Activated CD8-positive, alpha-beta memory T cell treated with anti-CD3 and anti-CD28 coated beads, Interleukin-2, amount 50 U/mL, for 1 hour (primary cell): ENCODE measurements around the gene PDLIM1.

Experiments used
- DNase-seq: peaks from one replicate; pipeline ENCODE4 v3.0.0-alpha.2; 2020; ENCODE audit errors: extremely low read depth

Gene PDLIM1

GRCh38 chr10:95314192-95314918 lies 23.6 kb upstream of the PDLIM1 start:
- DNase-seq = no peak

GRCh38 chr10:95312986-95313495 lies 22.2 kb upstream of the PDLIM1 start:
- DNase-seq = no peak

- no peak for DNase-seq
These were observed 21.5 kb upstream of the PDLIM1 start for GRCh38 chr10:95312257-95312656.

DNA sequence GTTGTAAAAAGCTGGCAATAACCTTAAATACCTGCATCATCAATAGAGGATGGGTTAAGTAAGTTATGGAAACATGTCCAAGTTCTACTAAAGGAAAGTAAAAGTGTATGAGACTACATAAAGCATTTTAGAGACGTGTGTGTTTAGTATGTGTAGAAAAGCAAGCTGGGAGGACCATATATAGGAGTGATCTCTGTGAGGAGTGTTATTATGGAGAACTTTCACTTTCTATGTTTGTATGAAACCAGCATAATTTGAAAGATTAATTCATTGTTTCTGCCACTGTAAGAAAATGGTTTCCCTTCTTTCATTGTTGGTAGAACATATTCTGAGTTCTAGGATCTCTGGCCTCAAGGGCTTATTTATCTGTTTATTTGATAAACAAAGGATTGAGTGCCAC lies 19.2 kb upstream of the PDLIM1 start:
- no peak for DNase-seq

- no peak for DNase-seq
These were observed 17.8 kb upstream of the PDLIM1 start for GRCh38 chr10:95308389-95309302.

- DNase-seq = no peak
These were observed 16.0 kb upstream of the PDLIM1 start for GRCh38 chr10:95306851-95307250.

DNA sequence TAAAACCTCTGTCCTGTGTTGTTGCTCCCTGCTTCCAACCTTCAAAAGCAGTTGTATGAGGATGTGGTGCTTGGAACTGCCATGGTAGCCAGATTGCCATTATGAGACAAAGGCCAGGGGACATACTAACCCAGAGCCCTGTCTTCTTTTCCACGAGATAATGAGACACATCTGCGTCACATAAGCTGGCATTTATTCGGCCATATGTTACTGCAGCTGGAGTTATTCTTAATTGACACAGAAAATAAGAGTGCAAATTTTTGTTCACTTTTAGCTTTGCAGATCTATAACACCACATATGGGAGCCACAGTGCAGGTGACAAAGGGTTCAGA lies 15.5 kb upstream of the PDLIM1 start:
- no peak for DNase-seq

GRCh38 chr10:95305606-95306317 lies 15.0 kb upstream of the PDLIM1 start:
- no peak for DNase-seq

DNA sequence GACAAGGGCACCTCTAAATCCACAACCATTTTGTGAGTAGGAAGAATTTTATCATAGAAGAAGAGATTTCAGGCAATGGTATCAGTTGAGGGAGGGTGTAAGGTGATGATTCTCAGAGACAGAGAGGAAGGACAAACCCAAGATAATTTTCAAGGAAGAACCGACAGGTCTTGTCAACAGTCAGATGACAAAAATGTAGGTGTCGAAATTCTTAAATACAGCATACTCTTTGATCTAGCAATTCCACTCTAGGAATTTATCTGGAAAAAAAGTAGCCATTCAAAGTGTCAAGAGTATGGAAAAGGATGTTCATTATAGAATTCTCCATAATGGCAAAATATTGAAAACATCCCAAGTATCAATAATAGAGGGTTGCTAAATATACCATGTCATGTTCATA lies 14.2 kb upstream of the PDLIM1 start:
- no peak for DNase-seq

DNA sequence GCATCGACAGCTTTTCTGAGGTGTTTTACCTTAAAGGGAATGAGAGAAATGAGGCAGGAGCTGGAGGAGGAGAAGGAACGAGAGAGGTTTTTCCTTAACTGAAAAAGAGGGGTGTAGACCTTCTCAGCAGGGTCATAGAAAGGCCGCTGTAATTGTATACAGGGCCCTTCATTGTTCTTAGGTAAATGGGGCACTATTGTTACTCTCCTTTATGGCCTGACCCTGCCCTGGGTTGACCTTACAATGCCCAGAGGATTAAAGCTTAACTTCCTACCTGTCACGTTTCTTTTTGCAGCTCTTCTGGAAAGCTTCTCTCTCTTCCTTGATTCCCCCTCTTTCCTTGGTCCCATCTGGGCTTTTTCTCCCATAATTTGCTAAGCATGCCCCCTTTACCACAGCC lies 13.7 kb upstream of the PDLIM1 start:
- no peak for DNase-seq

- DNase-seq = no peak
These were observed 13.1 kb upstream of the PDLIM1 start for GRCh38 chr10:95303950-95304349.

DNA sequence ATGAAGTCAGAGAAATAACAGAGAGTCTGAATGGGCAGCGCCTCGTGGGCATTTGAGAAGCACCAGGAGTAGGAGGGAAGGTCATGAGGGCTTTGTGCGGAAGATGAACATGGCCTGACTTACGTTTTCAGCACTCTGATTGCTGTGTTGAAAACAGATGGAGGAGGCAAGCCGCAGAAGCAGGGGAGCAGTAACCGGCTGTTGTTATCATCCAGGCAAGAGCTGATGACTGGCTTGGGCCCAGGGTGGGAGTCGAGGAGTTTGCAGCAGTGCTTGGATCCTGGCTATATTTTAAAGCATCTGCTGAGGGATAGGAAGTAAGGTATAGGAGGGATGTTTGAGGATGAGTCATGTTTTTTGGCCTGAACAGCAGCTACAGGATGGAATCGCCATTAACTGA lies 12.7 kb upstream of the PDLIM1 start:
- no peak for DNase-seq

GRCh38 chr10:95300022-95300539 lies 9.3 kb upstream of the PDLIM1 start:
- DNase-seq = no peak

DNA sequence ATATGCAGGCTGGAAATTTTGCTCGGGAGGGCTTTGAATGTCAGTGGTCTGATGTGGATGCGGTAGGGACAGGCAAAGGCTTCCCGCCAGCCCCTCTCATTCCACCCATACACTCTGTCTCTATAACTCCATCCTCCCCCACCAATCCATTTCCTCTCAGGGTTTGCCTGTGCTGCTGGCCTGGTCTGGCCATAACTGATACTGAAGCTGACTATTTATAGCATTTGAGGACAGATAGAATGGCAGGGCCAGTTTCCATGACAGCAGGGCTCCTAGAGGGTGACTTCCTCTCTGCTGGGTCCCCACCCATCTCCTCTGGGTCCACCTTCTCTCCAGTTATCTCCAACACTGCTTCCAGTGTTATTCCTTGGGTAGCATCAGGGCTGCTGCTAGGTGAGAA lies 6.6 kb upstream of the PDLIM1 start:
- DNase-seq = no peak

DNA sequence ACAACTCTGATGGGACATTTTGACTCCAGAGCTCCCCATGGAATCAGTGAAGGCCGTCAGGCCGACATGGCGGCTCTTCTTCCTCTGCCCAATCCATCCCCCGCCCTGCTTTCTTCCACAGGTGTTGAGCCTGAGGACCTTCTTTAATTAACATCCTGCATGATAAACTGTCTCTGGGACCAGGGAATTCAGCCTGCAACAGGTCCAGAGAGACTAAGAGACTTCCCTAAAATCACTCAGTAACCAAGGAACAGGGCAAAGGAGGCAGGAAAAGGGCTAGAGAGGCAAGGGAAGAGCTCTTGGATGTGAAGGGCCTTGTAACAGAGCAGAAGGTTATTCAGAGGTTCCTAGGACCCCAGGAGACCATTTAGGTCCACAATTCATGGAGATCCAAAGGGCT lies 6.0 kb upstream of the PDLIM1 start:
- DNase-seq = no peak

- DNase-seq = no peak
These were observed 4.4 kb upstream of the PDLIM1 start for GRCh38 chr10:95295031-95295755.

DNA sequence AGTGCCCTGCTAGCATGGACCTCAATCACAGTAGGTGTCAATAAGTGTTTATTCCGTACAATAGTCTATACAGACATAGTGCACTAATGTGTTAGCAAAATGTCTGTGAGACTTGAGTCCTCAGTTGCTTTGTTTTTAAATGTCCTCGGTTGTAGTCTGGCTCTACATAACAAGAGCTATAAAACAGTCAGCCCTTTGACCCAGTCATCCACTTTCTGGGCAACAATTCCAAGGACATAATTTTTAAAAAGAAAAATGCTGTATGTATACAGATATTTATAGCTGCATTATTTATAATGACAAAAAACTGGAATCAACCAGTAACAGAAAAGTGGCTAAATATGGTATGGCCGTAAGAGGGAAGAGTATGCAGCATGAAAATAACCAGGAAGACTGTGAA lies 2.8 kb upstream of the PDLIM1 start:
- no peak for DNase-seq

DNA sequence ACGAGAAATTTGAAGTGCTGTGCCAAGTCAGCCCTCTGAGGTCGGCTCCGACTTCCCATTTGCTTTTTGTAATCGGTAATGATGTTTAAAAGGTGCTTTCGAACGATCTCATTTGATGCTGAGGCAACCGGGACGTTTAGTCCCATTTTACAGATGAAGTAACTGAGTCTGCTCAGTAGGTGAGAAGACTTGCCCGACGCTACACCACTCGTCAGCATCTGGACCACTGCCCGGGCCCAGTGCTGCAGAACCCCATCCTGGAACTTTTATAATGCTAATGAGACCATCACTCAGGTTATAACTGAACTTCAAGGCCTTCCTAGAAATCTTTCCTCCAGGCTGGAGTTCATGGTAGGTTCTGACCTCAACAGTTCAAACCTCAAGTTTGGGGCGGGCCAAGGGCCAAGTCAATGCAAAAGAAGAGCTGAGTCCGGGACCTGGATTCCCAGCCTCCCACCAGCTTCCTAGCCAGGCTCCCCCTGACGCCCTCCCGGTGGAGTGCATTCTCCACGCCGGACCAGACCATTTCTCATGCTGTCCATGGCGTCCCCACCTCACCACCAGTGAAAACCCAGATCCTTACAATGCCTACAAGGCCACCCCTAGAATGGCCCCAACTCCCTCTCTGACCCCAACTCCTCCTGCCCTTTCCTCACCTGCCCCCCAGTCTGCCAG lies 699 bp upstream of the PDLIM1 start:
- no peak for DNase-seq

DNA sequence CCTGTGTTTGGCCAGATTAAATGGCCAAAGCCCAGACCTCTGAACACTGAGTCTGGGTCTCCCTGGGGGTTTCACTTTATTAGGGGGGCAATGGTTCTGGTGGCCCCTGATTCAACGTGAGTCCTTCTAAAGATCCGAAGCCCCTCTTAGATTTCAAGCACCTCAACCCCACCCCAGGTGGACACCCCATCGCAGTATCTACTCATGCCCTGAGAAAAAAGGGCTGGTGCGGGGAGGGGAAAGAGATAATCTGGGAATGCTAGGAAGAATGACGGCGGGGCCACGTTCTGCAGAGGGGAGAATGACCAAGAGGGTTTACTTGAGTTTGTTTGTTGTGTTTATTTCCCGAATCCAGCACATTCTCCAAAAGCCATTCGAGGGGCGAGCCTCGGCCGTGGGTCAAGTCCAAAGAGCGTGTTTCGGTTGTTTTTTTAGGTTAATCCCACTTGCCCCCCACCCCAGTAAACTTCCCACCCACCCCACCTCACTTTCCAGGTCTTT lies 832 bp downstream of the PDLIM1 start:
- no peak for DNase-seq

GRCh38 chr10:95289003-95289920 lies 1.5 kb downstream of the PDLIM1 start:
- DNase-seq = no peak
